ENCODE results near the gene RAPGEF1. TPM values are rescaled to one million over a fixed set of nuclear protein-coding genes. Genes with fewer than 3 reads are reported as not detected.

The RAPGEF1 gene
- total RNA-seq, result 94.3 TPM in 2 replicates
- long read RNA-seq, partial matches to known transcripts, result 0 of 13 reads
- long read RNA-seq, other reads (novel, unspliced or antisense), result 13 of 13 reads

DNA sequence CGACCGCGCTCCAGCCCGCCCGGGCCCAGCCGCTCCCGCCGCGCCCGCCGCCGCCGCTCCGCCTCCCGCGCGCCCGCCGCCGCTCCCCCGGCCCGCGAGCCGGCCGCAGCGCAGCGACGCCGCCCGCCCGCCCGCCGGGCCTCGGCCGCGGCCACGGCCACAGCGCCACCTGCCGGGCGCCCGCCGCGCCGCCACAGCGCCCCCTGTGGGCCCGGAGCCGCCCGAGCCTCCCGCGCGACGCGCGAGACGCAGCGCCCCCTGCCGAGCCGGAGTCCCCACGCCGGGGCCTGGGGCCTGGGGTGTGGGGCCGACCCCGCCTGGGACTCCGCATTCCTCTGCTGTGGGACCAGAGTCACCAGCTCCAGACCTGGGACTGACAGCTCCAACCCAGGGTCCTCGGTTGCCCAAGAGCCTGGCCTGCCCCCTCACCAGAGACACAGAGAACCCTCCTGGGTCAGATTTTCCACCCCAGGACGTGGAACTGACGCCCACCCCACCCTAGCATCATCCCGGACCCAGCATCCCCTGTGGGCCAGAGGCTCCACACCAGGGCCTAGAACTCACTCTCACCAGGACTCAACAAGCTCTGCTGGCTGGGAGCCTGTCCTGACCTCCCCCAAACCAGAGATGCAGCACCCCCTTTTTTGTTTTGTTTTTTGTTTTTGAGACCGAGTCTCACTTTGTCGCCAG is at the start of gene RAPGEF1:
TSS of gene RAPGEF1 (minus strand) at position 118 of the 690 bp plus-strand sequence. CDS start 246 bp downstream, outside the sequence.
- Mint-ChIP-seq H3K4me3 (ENCODE audit: unreplicated experiment) (peak within 1 kb of the TSS; percentile 88), H3K4me1 (ENCODE audit: unreplicated experiment) (peaks cover 36% of the 10 kb centered on the region), H3K36me3 (ENCODE audit: unreplicated experiment) (no peaks in the 10 kb centered on the region), H3K27ac (ENCODE audit: unreplicated experiment) (peak within 1 kb of the TSS; percentile 79), H3K9me3 (ENCODE audit: unreplicated experiment) (no peaks in the 10 kb centered on the region), H3K27me3 (ENCODE audit: unreplicated experiment) (no peaks in the 10 kb centered on the region)
- TF ChIP-seq CTCF (IDR thresholded peaks at IDR 0.05), result peak; percentile 86
- DNase-seq (ENCODE audit: extremely low spot score, unreplicated experiment), result peak; percentile 95

- Mint-ChIP-seq H3K9me3 (ENCODE audit: unreplicated experiment) (peaks cover 3% of the 10 kb centered on the region), H3K27ac (ENCODE audit: unreplicated experiment) (no peak overlapping the region), H3K4me3 (ENCODE audit: unreplicated experiment) (no peak overlapping the region), H3K4me1 (ENCODE audit: unreplicated experiment) (no peaks in the 10 kb centered on the region), H3K36me3 (ENCODE audit: unreplicated experiment) (no peaks in the 10 kb centered on the region), H3K27me3 (ENCODE audit: unreplicated experiment) (peaks cover 32% of the 10 kb centered on the region)
- no peak for DNase-seq (ENCODE audit: extremely low spot score, unreplicated experiment)
- no peak for TF ChIP-seq CTCF (IDR thresholded peaks at IDR 0.05)
Measured at GRCh38 chr9:131788851-131789250, 49.0 kb upstream of the RAPGEF1 start.

DNA sequence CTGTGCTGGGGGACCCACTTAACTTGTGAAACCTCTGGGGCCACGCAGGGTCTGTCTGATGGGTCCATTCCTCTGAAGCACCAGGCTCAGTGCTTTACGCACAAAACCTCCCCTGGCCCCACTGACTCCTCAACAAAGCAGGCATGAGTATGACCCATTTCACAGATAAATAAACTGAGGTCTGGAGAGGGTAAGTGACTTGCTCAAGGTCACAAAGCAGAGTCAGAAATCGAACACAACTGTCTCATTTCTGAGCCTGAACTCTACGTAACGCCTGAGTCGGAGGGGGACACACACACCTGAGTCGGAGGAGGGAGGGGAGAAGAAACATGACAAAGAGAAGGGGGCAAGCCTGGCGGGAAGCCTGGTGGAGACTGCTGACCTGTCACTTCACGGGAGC is 48.0 kb upstream of the RAPGEF1 start:
- no peaks in the 10 kb centered on the region for H3K36me3 Mint-ChIP-seq (ENCODE audit: unreplicated experiment)
- H3K27ac Mint-ChIP-seq (ENCODE audit: unreplicated experiment), result no peak overlapping the region
- no peak overlapping the region for H3K4me3 Mint-ChIP-seq (ENCODE audit: unreplicated experiment)
- no peak for TF ChIP-seq CTCF (IDR thresholded peaks at IDR 0.05)
- H3K4me1 Mint-ChIP-seq (ENCODE audit: unreplicated experiment), result no peaks in the 10 kb centered on the region
- H3K9me3 Mint-ChIP-seq (ENCODE audit: unreplicated experiment), result peaks cover 3% of the 10 kb centered on the region
- no peak for DNase-seq (ENCODE audit: extremely low spot score, unreplicated experiment)
- H3K27me3 Mint-ChIP-seq (ENCODE audit: unreplicated experiment), result peaks cover 42% of the 10 kb centered on the region

DNA sequence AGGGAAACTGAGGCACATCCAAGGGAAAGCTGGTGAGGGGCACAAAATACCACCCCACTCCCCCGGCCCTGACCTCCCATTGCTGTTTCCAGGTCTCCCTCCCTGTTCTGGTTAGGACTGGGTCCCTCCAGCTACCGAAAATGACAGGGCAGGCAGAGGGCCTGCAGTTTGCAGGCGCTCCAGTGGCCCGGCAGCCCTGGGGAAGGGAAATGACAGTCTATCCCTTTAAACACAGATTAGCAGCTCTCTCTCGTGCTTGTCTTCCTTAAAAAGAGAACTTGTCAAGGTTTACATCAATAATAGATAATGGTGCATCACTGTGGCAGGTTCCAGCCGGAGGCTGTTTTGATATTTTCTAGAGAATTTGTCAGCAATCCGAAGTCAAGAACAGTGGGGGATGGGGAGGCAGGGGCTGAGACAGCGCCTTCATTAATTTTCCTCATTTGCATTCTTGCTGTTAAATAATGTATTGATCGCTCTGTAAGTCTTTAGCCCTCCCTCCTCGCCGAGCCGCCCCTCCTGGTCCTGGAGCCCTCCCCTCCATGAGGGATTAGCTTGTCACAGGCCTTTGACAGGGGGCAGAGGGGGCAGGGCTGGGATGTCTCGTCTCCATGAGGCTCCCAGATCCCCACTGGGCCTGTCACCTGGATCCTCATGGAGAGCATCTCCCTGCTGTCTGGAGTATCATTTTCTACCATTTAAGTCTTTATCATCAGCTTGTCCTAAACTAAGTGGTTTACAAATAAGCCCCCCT is 45.0 kb upstream of the RAPGEF1 start:
- no peak overlapping the region for H3K4me3 Mint-ChIP-seq (ENCODE audit: unreplicated experiment)
- peaks cover 3% of the 10 kb centered on the region for H3K9me3 Mint-ChIP-seq (ENCODE audit: unreplicated experiment)
- no peaks in the 10 kb centered on the region for H3K4me1 Mint-ChIP-seq (ENCODE audit: unreplicated experiment)
- no peaks in the 10 kb centered on the region for H3K36me3 Mint-ChIP-seq (ENCODE audit: unreplicated experiment)
- no peak for DNase-seq (ENCODE audit: extremely low spot score, unreplicated experiment)
- H3K27me3 Mint-ChIP-seq (ENCODE audit: unreplicated experiment), result peaks cover 48% of the 10 kb centered on the region
- no peak overlapping the region for H3K27ac Mint-ChIP-seq (ENCODE audit: unreplicated experiment)
- TF ChIP-seq CTCF (IDR thresholded peaks at IDR 0.05), result no peak

- H3K9me3 Mint-ChIP-seq (ENCODE audit: unreplicated experiment), result no peaks in the 10 kb centered on the region
- H3K4me1 Mint-ChIP-seq (ENCODE audit: unreplicated experiment), result no peaks in the 10 kb centered on the region
- H3K27ac Mint-ChIP-seq (ENCODE audit: unreplicated experiment), result no peak overlapping the region
- no peak for TF ChIP-seq CTCF (IDR thresholded peaks at IDR 0.05)
- H3K27me3 Mint-ChIP-seq (ENCODE audit: unreplicated experiment), result peaks cover 31% of the 10 kb centered on the region
- H3K36me3 Mint-ChIP-seq (ENCODE audit: unreplicated experiment), result no peaks in the 10 kb centered on the region
- no peak for DNase-seq (ENCODE audit: extremely low spot score, unreplicated experiment)
- H3K4me3 Mint-ChIP-seq (ENCODE audit: unreplicated experiment), result no peak overlapping the region
Measured at GRCh38 chr9:131781069-131781468, 41.2 kb upstream of the RAPGEF1 start.
